TTC549 (cell line): ENCODE results near the gene PCDH9.
A peak's percentile ranks its signal among the peaks of the same experiment; 100 is the strongest.

Experiments
- FAIRE-seq: peaks from 2 replicates; lab custom pipeline; 2012; peaks lifted over from hg19 to GRCh38; lab: Jason Lieb, UNC

PCDH9 gene

DNA sequence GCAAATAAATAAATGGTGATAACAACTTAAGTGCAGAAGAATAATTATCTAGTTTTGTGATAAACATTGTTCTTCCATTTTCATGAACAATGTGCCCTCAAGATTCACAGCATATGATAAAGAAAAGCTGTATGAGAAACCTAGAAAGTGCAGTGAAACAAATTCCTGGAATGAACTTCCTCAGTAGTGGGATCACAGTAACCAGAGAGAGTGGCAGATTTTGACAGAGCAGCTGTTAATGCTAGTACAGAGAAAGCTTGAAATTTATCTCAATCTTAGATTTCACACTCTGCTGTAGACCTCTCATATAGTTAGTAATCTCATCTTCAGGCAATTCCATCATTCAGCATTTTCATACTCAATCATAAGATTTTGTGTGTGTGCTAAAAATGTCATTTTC is 664.9 kb downstream of the PCDH9 start:
- no peak for FAIRE-seq

DNA sequence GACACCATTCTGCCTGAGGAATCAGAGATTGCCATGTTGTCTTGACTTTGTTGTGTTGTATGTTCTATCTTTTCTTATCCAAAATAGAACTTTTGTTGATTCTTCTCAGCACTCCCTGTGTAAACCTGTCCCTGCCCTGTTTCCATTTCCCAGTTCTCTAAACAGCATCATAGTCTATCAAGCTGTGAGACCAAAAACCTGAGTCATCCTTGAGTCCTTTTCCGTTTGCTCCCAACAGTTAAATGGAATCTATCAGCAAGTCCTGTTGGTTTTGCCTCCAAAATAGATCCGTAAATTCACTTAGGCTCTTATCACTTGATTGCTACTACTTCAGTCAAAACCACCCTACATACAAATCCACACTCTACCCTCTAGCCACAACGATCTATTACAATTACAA is 667.1 kb downstream of the PCDH9 start:
- FAIRE-seq: no peak

- no peak for FAIRE-seq
Measured at GRCh38 chr13:66562054-66562453, 668.1 kb downstream of the PCDH9 start.

GRCh38 chr13:66560991-66561390 is 669.1 kb downstream of the PCDH9 start:
- no peak for FAIRE-seq

GRCh38 chr13:66560189-66560588 is 669.9 kb downstream of the PCDH9 start:
- FAIRE-seq: no peak

GRCh38 chr13:66559093-66559492 is 671.0 kb downstream of the PCDH9 start:
- no peak for FAIRE-seq

- FAIRE-seq: no peak
Measured at GRCh38 chr13:66558506-66558905, 671.6 kb downstream of the PCDH9 start.

DNA sequence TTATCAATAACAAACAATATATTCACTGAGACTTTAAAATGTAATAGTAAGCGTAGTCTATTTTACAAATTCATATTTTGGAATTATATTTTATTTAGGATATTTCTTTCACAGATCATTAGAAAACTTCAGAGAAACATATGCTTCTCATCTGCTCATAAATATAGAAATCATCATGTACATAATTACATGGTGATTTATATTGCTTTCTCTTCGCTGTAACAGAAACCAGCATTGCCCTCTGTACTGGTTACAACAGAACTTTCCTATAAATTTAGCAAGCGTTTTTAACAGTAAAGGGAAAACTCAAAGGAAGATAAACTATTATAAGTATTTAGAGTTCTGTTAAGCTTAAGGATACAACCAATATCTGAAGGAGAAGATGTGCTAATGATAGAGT is 672.8 kb downstream of the PCDH9 start:
- no peak for FAIRE-seq

DNA sequence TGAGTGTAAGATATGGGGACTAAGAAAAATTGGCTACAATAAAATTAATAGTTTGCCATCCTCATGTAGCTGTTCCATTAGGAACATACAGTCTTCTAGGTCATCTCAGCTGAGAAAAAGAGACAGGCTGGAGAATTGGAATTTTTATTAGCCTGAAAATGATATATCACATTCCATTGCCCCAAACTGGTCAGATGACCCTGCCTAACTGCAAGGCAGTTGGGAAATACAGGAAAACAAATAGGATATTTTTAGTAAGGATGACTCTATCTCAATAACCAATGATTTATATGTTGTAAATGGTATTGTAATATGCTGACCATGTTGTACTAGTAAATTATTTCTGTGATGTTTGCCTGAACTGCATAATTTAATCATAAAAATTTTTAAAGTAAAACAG is 673.8 kb downstream of the PCDH9 start:
- FAIRE-seq: no peak

GRCh38 chr13:66553391-66553790 is 676.7 kb downstream of the PCDH9 start:
- no peak for FAIRE-seq

- no peak for FAIRE-seq
Measured at GRCh38 chr13:66551128-66551527, 679.0 kb downstream of the PCDH9 start.

DNA sequence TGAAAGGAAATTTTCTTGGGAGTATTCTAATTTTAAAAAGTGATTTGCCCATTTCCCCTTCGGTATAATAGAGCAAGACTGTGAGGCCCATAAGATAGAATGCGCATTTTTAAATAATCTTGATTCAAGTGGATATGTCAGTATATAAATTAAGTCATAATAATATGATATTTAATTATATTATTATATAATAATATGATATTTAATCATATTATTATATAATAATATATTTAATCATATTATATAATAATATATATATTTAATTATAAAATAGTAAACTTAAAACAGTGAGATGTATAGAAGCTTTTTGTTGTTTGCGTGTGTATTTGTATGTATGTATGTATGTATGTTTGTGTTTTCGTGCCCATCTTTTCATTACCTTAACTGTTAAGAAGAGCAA is 682.5 kb downstream of the PCDH9 start:
- FAIRE-seq: peak; percentile 54

- FAIRE-seq: no peak
Measured at GRCh38 chr13:66546534-66547379, 683.4 kb downstream of the PCDH9 start.

DNA sequence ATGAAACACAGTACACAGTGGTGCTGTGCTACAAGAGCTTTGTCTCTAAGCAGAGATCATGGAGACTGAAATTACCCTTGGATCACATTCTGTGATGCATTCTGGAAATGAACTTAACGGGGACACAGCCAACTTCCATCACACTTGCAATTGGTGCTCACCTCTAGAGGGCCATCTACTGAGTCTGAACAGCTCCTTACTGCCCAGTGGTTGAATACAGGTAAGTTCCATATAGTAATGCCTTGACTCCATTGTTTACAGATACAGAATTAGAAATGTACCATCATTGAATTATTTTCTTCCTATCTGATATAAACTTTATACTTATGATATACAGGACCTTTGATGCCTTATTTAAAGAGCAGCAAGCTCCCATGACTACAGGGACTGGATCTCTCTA is 686.4 kb downstream of the PCDH9 start:
- no peak for FAIRE-seq

DNA sequence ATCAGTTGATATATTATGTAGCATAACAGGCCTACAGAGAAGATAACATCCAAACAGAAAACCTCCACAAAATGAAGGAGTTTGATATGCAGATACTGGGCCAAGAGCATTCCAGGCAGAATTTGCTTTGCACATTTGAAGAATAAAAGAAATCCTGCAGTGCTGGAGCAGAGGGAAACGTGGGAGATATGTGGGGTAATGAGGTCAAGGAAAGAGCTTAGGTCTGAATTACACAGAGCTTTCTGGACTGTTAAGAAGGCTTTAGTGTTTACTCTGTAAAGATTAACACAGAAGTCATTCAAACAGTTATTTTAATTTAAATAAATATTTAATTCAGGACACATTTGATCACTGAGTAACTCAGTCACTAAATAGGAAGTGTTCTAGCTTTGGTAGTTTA is 692.7 kb downstream of the PCDH9 start:
- no peak for FAIRE-seq

GRCh38 chr13:66536746-66537145 is 693.4 kb downstream of the PCDH9 start:
- no peak for FAIRE-seq

DNA sequence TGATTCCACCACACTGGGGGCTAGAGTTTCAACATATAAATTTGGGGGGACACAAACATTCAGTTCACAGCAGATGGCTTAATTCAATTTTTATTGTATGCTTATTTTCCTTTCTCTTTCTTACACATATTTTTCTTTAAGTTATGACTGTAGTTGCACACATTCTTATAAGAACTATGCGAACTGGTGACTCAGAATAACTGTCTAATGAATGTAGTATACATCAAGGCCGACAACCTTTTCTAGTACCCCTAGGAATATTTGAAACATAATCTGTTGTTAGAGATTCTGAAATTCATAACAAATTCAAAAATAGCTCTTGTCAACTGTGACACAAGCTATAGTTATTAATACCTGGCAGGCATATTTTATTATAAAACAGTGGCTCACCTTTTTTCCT is 695.6 kb downstream of the PCDH9 start:
- no peak for FAIRE-seq

DNA sequence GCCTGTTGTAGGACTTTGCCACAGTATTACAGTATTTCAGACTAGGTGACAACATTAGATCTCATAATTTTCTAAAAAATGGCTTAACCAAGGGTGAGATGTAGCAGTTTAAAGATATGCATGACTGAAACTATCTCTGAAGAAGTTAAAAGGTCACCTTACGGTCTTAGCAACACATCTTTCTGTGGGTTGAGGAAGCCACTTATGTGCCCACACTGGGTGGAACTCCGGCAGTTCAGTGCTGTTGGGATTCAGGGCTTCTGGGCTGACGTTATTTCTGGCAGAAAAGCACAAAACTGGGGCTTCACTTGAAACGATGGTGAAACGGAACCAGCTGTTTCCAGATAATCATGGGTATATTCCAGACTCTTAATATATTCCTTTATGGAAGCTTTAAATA is 697.3 kb downstream of the PCDH9 start:
- FAIRE-seq: no peak

- FAIRE-seq: no peak
Measured at GRCh38 chr13:66532146-66532545, 698.0 kb downstream of the PCDH9 start.

GRCh38 chr13:66530686-66531085 is 699.5 kb downstream of the PCDH9 start:
- no peak for FAIRE-seq

- FAIRE-seq: no peak
Measured at GRCh38 chr13:66530158-66530557, 700.0 kb downstream of the PCDH9 start.

GRCh38 chr13:66528944-66529576 is 701.1 kb downstream of the PCDH9 start:
- no peak for FAIRE-seq

GRCh38 chr13:66528180-66528579 is 702.0 kb downstream of the PCDH9 start:
- no peak for FAIRE-seq
